Neural cell (in vitro differentiated cells): ENCODE data around the gene ISLR2. TPM values are rescaled to one million over a fixed set of nuclear protein-coding genes. Genes with fewer than 3 reads are reported as not detected.

Experiments
- H2AFZ ChIP-seq: fragments of 200-600, 300-800 bp; sonication (generic), shearing (Covaris generic); 2 replicates; pipeline ENCODE4 v1.6.0; 2014; ENCODE audit warnings: low read depth, mild to moderate bottlenecking, antibody characterized with exemption, low read length, moderate library complexity
- H3F3A ChIP-seq: fragments of 200-600 bp; shearing (Covaris generic); 2 replicates; pipeline ENCODE4 v1.6.1; 2016; ENCODE audit warnings: mild to moderate bottlenecking, moderate library complexity, mixed read lengths, antibody characterized with exemption, low read length; ENCODE audit not compliant: insufficient read depth, poor library complexity, severe bottlenecking
- H3K27ac ChIP-seq: fragments of 200-600, 300-800 bp; sonication (generic), shearing (Covaris generic); 2 replicates; pipeline ENCODE4 v1.5.1; 2014; ENCODE audit warnings: mild to moderate bottlenecking, low read length, moderate library complexity
- H3K27me3 ChIP-seq: fragments of 300-800, 200-600 bp; sonication (generic), shearing (Covaris generic); 2 replicates; pipeline ENCODE4 v1.6.0; 2014; ENCODE audit warnings: mild to moderate bottlenecking, low read depth, low read length, moderate library complexity; ENCODE audit not compliant: insufficient read depth
- H3K36me3 ChIP-seq: fragments of 300-800, 200-600 bp; sonication (generic), shearing (Covaris generic); 2 replicates; pipeline ENCODE4 v1.5.1; 2014; ENCODE audit warnings: mild to moderate bottlenecking, antibody characterized with exemption, low read length, moderate library complexity; ENCODE audit not compliant: insufficient read depth
- H3K4me2 ChIP-seq: fragments of 300-800, 200-600 bp; sonication (generic), shearing (Covaris generic); 2 replicates; pipeline ENCODE4 v1.6.0; 2014; ENCODE audit warnings: mild to moderate bottlenecking, low read length
- H3K4me3 ChIP-seq: fragments of 300-800, 200-600 bp; sonication (generic), shearing (Covaris generic); 2 replicates; pipeline ENCODE4 v1.5.1; 2014; ENCODE audit warnings: mild to moderate bottlenecking, low read length, moderate library complexity
- H3K79me2 ChIP-seq: fragments of 200-600 bp; shearing (Covaris generic); replicated peaks from 2 replicates; pipeline ENCODE4 v1.6.0; 2014; ENCODE audit warnings: mild to moderate bottlenecking, low read length, moderate library complexity; ENCODE audit not compliant: insufficient read depth
- H3K9ac ChIP-seq: fragments of 300-800, 200-600 bp; sonication (generic), shearing (Covaris generic); 2 replicates; pipeline ENCODE4 v1.6.1; 2016; ENCODE audit warnings: mild to moderate bottlenecking, low read length, mixed read lengths
- H3K9me2 ChIP-seq: fragments of 200-600 bp; shearing (Covaris generic); 2 replicates; pipeline ENCODE4 v1.6.1; 2016; ENCODE audit warnings: mild to moderate bottlenecking, low read length, mixed read lengths; ENCODE audit not compliant: insufficient read depth
- H3K9me3 ChIP-seq: fragments of 200-600, 300-800 bp; sonication (generic), shearing (Covaris generic); 2 replicates; pipeline ENCODE4 v1.6.1; 2016; ENCODE audit warnings: mild to moderate bottlenecking, mixed run types, low read length, moderate library complexity, mixed read lengths
- H4K20me1 ChIP-seq: fragments of 200-600 bp; shearing (Covaris generic); 2 replicates; pipeline ENCODE4 v1.6.1; 2016; ENCODE audit warnings: mild to moderate bottlenecking, mixed run types; ENCODE audit not compliant: insufficient read depth
- EP300 ChIP-seq: fragments of 450-650 bp; conservative IDR thresholded peaks from 2 replicates; pipeline ENCODE4 v1.6.1; 2014; ENCODE audit warnings: antibody characterized with exemption, mild to moderate bottlenecking, moderate library complexity; ENCODE audit not compliant: poor library complexity, severe bottlenecking
- EZH2 ChIP-seq: fragments of 200-600, 300-800 bp; shearing (Covaris generic), sonication (generic); IDR thresholded peaks from 2 replicates; pipeline ENCODE4 v1.6.1; 2014; ENCODE audit warnings: antibody characterized with exemption, low read length, borderline replicate concordance, mild to moderate bottlenecking; ENCODE audit not compliant: insufficient read depth, poor library complexity, severe bottlenecking
- MXI1 ChIP-seq: fragments of 450-650 bp; conservative IDR thresholded peaks from 2 replicates; pipeline ENCODE4 v1.6.1; 2014; ENCODE audit warnings: antibody characterized with exemption, mild to moderate bottlenecking; ENCODE audit not compliant: poor library complexity, severe bottlenecking
- POLR2AphosphoS5 ChIP-seq: IDR thresholded peaks from 2 replicates; pipeline ENCODE4 v1.6.1; 2012
- RAD21 ChIP-seq: fragments of 450-650 bp; conservative IDR thresholded peaks from 2 replicates; pipeline ENCODE4 v1.6.1; 2014; ENCODE audit warnings: antibody characterized with exemption, mild to moderate bottlenecking, moderate library complexity
- SMC3 ChIP-seq: fragments of 450-650 bp; conservative IDR thresholded peaks from 2 replicates; pipeline ENCODE4 v1.6.1; 2014; ENCODE audit warnings: antibody characterized with exemption, mild to moderate bottlenecking, moderate library complexity; ENCODE audit not compliant: poor library complexity
- TAF1 ChIP-seq: IDR thresholded peaks from 2 replicates; pipeline ENCODE4 v1.6.1; 2012; ENCODE audit warnings: low read depth
- polyA plus RNA-seq: library from polyadenylated mRNA; depleted of rRNA; stranded (reverse); fragments of >200 nt; gene quantifications from 2 replicates; pipeline ENCODE4 v1.2.3, GENCODE V29; 2014
- TF ChIP-seq, protein P1 (sequence below): IDR thresholded peaks from 2 replicates; pipeline ENCODE4 v1.6.1; 2012; ENCODE audit warnings: borderline replicate concordance
- TF ChIP-seq, protein P2 (sequence below): fragments of 450-650 bp; IDR thresholded peaks from 2 replicates; pipeline ENCODE4 v1.5.1; 2014; ENCODE audit warnings: antibody characterized with exemption, mild to moderate bottlenecking, moderate library complexity; ENCODE audit not compliant: poor library complexity, severe bottlenecking

The ISLR2 gene
- polyA plus RNA-seq, 1 donor from 2014 or later: 301 TPM

DNA sequence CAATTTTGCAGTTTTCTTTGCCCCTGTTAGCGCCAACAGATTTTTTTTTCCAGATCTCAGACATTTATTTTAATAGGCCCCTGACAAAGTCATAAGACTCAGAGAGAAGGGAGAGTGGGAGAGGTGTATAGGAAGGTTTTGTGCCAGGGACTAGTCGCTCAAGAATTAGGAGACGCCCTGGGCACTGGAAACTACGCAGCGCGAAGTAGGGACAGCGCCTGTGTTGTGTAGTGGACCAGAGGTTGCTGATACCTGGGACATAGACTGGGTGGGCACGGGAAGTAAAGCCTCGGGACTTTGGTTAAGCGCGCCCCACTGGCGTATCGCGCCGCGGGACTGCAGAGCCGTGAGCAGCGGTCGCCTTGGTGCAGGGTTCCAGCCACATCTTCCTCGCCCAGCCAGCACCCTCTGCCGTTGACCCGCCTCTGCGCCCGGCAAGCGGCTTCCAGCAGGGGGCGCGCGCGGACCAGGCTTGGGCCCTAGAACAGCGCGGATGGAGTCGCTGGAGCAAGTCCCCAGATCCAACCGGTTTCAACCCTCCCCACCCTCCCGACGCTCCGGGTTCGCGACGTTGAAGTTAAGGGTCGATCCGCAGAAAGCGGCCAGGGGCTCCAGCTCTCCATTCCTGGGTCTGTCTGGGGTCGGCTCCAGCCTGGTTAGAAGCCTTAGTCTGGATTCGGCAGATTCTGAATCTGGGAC lies 3.0 kb upstream of the ISLR2 start:
- peak overlapping the region; percentile 100 for H3K27ac ChIP-seq
- no peaks in the 10 kb centered on the region for H4K20me1 ChIP-seq
- H3K9me2 ChIP-seq: no peaks in the 10 kb centered on the region
- no peak overlapping the region for H2AFZ ChIP-seq
- peaks cover 58% of the 10 kb centered on the region for H3K79me2 ChIP-seq
- no peaks in the 10 kb centered on the region for H3K27me3 ChIP-seq
- TF ChIP-seq MXI1 (no peak), SMC3 (peak; percentile 100), RAD21 (peak; percentile 100), EP300 (peak; percentile 65), EZH2 (no peak), POLR2AphosphoS5 (peak; percentile 93), TAF1 (peak; percentile 72)
- TF ChIP-seq, protein P1, sequence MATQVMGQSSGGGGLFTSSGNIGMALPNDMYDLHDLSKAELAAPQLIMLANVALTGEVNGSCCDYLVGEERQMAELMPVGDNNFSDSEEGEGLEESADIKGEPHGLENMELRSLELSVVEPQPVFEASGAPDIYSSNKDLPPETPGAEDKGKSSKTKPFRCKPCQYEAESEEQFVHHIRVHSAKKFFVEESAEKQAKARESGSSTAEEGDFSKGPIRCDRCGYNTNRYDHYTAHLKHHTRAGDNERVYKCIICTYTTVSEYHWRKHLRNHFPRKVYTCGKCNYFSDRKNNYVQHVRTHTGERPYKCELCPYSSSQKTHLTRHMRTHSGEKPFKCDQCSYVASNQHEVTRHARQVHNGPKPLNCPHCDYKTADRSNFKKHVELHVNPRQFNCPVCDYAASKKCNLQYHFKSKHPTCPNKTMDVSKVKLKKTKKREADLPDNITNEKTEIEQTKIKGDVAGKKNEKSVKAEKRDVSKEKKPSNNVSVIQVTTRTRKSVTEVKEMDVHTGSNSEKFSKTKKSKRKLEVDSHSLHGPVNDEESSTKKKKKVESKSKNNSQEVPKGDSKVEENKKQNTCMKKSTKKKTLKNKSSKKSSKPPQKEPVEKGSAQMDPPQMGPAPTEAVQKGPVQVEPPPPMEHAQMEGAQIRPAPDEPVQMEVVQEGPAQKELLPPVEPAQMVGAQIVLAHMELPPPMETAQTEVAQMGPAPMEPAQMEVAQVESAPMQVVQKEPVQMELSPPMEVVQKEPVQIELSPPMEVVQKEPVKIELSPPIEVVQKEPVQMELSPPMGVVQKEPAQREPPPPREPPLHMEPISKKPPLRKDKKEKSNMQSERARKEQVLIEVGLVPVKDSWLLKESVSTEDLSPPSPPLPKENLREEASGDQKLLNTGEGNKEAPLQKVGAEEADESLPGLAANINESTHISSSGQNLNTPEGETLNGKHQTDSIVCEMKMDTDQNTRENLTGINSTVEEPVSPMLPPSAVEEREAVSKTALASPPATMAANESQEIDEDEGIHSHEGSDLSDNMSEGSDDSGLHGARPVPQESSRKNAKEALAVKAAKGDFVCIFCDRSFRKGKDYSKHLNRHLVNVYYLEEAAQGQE: peak; percentile 14
- TF ChIP-seq, protein P2, sequence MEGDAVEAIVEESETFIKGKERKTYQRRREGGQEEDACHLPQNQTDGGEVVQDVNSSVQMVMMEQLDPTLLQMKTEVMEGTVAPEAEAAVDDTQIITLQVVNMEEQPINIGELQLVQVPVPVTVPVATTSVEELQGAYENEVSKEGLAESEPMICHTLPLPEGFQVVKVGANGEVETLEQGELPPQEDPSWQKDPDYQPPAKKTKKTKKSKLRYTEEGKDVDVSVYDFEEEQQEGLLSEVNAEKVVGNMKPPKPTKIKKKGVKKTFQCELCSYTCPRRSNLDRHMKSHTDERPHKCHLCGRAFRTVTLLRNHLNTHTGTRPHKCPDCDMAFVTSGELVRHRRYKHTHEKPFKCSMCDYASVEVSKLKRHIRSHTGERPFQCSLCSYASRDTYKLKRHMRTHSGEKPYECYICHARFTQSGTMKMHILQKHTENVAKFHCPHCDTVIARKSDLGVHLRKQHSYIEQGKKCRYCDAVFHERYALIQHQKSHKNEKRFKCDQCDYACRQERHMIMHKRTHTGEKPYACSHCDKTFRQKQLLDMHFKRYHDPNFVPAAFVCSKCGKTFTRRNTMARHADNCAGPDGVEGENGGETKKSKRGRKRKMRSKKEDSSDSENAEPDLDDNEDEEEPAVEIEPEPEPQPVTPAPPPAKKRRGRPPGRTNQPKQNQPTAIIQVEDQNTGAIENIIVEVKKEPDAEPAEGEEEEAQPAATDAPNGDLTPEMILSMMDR: peak; percentile 99
- H3K4me2 ChIP-seq: peak overlapping the region; percentile 100
- peak overlapping the region; percentile 95 for H3K4me3 ChIP-seq
- H3F3A ChIP-seq: peaks cover 13% of the 10 kb centered on the region
- peaks cover 3% of the 10 kb centered on the region for H3K36me3 ChIP-seq
- H3K9ac ChIP-seq: peak overlapping the region; percentile 100
- peaks cover 4% of the 10 kb centered on the region for H3K9me3 ChIP-seq

DNA sequence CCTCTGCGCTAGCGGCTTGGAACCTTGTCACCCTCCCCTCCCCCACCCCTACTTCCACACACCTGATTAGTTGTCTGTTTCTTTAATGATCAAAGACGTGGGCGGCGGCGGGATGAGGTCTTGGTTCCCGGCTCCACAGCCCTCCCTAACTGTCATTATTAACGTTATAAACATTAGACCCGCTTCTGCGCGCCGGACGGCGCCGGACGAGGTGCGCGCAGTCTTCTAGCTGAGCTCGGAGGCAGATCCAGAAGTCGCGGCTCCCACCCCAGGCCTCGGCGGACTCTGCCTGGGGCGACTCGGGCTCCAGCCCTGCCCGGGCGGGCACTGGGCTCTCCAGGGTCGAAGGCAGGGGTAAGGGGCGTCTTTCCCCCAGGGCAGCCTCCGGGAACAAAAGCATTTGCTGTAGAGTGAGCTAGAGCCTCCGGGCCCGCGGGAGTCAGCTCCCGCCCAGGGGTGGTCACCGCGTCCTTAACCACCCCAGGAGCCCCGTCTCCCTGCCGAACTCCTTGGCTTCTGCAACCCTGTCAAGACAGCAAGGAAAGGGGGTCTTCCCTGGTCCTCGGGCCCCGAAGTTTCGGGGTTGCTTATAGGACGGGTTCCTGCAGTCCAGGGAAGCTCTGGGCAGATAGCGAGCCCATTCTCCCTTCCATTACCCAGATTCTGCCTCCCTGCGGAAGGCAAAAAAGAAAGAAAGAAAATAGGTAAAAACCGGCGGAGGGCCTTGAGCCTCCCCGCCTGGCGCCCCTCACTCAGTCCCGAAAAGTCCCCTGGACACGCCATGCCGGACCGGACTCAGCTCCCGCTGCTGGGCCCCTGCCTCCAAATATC lies 2.2 kb upstream of the ISLR2 start:
- peak overlapping the region; percentile 100 for H3K4me2 ChIP-seq
- H3F3A ChIP-seq: peaks cover 13% of the 10 kb centered on the region
- H3K9me3 ChIP-seq: peaks cover 11% of the 10 kb centered on the region
- no peaks in the 10 kb centered on the region for H3K27me3 ChIP-seq
- no peaks in the 10 kb centered on the region for H3K9me2 ChIP-seq
- no peak for TF ChIP-seq EZH2
- peak; percentile 2 for TF ChIP-seq POLR2AphosphoS5
- peak overlapping the region; percentile 100 for H3K27ac ChIP-seq
- H3K36me3 ChIP-seq: peaks cover 11% of the 10 kb centered on the region
- H3K79me2 ChIP-seq: peaks cover 66% of the 10 kb centered on the region
- H3K9ac ChIP-seq: peak overlapping the region; percentile 100
- H2AFZ ChIP-seq: no peak overlapping the region
- H4K20me1 ChIP-seq: no peaks in the 10 kb centered on the region
- peak overlapping the region; percentile 95 for H3K4me3 ChIP-seq
